GM18951 (cell line): Measurements from ENCODE around the gene NEO1.

ENCODE experiments used
- POLR2A ChIP-seq: IDR thresholded peaks from 4 replicates; pipeline ENCODE4 v1.6.1; 2011; ENCODE audit warnings: mild to moderate bottlenecking; ENCODE audit not compliant: insufficient read length, insufficient read depth; ENCODE audit errors: extremely low read depth
- in situ Hi-C: fragments of 300-500 bp; cut with MboI; formaldehyde crosslinking; loops from one replicate; pipeline ENCODE4 v1.12.0; 2022; ENCODE audit warnings: low sequenced_read_pairs, mixed read lengths, inconsistent platforms; ENCODE audit not compliant: unreplicated experiment

NEO1 gene

DNA sequence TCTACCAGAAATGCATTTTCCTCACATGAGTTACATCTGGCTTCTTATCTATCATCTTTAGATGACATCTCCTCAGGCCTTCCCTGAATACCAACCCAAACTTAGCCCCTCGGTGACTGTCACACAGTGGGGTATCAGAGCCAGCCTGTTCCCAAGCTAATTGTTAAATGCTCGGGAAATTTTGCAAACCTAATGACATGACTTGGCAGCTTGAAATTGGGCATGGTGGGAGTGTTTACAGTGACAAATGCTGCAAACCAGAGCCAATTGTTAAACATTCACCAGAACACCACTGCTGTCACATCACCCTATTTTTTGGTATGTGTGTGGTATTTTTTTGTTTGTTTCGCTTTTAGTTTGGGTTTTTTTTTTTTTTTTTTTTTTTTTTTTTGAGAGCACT lies 185.6 kb downstream of the NEO1 start:
- in situ Hi-C loops: no loop called here
- TF ChIP-seq POLR2A: no peak

DNA sequence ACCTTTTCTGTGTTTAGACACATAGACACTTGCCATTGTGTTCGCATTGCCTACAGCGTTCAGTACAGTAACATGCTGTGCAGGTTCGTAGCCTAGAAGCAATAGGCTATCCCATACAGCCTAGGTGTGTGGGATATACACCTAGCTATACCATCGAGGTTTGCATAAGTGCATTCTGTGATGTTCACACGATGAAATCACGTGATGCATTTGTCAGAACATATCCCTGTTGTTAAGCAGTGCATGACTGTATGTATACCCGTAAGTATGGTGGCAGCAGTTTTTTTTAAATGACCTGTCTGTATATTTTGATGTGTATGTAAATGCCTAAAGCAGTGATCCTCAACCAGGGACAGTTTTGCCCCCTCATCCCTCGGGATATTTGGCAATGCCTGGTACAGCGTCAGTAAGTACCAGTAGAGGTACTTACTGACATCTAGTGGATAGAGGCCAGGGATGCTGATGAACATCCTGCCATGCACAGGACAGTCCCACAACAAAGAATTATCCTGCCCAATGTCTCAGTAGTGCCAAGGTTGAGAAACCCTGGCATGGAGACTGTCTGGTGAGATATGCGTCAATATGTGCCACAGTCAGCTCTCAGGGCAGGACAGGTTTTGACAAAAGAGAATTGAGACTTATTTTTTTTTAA lies 187.4 kb downstream of the NEO1 start:
- no peak for TF ChIP-seq POLR2A
- in situ Hi-C loops: no loop called here

DNA sequence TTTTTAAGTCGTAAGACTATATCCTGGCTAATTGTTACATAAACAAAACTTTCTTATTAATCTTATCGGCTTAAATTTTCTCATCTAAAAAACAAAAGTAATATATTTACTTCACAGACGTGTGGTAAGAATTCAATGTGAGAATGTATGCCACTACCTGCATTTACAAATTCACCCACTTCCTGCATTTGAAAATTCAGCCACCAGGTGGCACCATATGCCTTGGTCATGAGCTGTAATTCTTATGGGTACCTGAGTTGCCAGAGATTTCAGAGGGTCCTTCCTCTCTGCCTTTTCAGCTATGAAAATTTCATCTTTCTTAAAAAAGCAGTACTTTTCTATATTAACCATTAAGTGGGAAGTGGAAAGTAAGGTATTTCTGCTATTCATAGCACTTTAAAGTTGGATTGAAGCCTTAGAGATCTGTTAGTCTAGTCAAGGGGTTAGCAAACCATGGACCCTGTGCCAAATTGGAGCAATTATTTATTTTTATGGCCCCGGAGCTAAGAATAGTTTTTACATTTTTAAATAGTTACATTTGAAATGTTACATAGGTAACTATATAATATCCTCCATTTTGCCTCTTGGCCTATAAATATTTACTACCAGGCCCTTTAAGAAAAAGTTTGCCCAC lies 188.7 kb downstream of the NEO1 start:
- TF ChIP-seq POLR2A: no peak
- in situ Hi-C loops: no loop called here

DNA sequence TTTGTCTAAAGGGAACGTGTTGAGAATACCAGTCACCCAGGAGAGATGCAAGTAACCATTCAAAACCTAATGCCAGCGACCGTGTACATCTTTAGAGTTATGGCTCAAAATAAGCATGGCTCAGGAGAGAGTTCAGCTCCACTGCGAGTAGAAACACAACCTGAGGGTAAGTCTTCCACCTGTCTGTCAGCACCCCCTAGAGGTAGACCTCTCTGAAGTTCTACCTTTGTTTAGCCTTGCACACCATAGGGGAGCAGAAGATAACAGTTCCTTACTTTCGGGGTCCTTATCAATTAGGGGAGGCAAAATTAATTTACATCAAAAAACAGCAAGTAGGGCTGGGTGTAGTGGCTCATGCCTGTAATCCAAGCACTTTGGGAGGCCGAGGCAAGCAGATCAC lies 192.1 kb downstream of the NEO1 start:
- in situ Hi-C loops: no loop called here

DNA sequence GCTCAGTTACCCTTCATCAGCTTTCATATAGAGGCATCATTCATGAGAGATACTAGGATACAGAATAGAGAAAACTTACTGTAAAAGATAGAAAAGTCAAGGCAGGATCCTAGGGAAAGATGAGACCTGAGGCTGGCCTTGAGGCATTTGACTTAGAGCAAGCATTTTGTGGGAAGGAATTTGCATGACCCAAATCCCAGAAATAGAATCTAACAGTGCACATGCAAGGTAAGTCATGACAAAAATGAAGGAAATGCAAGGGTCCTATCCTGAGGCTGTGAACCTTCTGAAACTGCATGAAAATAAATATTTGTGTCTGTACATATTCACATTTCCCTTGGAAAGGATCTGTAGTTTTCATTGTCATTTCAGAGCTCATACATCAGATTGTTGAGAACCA lies 194.2 kb downstream of the NEO1 start:
- in situ Hi-C loops: no loop called here
- TF ChIP-seq POLR2A: no peak

More for the DNA sequence above, 192.1 kb downstream of the NEO1 start:
- TF ChIP-seq POLR2A: no peak

DNA sequence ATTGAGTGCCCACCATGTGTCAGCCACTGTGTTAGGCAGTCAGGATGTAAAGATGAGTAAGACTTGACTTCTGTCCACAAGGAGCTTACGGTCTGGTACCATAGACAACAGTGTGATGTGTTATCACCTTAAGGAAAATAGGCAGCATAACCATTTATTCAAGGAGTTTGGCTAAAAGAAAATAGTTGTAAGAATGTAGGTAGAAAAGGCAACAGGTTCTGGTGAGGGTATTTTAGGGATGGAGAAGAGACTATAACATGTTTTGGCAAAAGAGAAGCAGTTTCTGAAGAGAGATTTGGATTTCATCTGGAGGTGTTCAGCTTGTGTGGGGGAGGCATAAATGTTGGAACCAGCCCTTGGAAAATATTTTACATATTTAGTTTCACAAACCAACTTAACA lies 194.6 kb downstream of the NEO1 start:
- in situ Hi-C loops: no loop called here
- TF ChIP-seq POLR2A: no peak

DNA sequence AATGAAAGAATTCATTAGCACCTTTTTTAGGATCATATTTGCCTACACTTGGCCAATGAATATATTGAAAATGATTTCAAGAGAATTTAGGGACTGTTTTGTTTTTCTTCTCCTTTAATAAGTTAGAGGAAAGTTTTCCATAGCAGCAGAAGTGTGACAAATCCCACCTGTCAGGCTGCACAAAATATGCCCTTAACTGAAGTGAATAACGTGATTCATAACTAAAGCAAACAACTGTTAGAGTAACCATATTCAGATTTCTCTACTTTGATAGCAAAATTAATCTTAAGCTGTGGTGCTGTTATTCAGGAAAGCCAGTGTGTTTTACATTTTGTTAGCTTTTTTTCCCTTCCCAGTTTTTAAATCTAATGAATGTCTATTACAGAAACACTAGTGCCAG lies 195.1 kb downstream of the NEO1 start:
- in situ Hi-C loops: no loop called here
- TF ChIP-seq POLR2A: no peak

DNA sequence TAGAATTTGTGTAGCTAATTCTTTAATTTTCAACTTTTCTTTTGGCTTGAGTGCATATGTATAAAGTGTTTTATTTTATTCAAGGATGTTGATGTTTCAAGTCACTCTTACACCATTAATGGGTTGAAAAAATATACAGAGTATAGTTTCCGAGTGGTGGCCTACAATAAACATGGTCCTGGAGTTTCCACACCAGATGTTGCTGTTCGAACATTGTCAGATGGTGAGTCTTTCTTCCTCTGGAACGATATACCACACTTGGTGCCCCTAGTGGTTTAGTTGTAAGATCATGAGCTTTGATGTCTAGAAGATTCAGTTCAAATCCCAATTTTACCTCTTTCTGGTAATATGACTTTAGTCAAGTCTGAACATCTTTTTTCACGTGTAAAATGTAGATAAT lies 197.2 kb downstream of the NEO1 start:
- in situ Hi-C loops: no loop called here
- no peak for TF ChIP-seq POLR2A

DNA sequence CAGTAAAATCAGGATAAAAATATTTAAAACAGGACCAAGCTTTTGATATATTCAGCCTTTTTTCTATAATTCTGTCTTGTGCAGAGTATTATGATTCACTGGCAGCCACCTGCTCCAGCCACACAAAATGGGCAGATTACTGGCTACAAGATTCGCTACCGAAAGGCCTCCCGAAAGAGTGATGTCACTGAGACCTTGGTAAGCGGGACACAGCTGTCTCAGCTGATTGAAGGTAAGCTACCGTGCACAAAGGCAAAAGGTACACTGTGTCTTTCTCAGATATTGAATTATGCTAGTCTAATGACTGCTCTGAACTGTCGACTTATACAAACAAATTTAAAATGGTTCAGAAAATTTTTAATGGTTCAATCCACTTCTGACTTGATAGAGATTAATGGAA lies 202.3 kb downstream of the NEO1 start:
- in situ Hi-C loops: no loop called here

DNA sequence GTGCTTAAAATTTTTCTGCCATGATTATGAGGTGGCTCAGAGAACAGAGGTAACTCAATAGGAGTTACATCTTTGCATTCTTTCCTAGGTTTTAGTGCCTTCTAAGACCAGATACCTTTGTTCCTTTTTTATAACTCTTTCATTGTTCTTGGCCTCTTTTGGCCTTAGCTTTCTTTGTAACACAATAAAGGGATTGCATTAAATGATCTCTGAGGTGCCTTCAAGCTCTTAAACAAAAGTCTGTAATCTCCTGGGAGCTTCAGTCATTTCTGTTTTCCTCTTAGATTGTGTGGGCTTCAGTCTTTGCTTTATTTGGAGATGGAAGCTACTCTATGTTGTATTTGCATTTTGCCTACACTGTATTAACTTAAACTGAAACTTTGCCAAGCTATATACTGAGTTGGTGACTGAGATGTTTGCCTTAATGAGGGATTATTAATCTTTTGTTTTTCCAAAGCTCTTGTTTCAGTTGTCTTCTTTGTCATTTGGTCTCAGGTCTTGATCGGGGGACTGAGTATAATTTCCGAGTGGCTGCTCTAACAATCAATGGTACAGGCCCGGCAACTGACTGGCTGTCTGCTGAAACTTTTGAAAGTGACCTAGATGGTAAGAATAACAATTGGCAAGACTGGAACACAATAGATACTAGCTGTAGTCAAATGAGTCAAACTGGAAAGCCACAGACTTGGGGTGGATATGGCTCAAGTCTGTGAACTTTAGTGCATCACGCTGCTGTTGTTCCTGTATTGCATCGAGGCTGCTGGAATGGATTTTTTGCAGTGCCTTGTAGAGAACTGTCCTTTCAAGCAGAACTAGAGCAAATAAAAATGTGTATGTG lies 206.2 kb downstream of the NEO1 start:
- in situ Hi-C loops: no loop called here
- no peak for TF ChIP-seq POLR2A

More for the DNA sequence above, 202.3 kb downstream of the NEO1 start:
- TF ChIP-seq POLR2A: no peak

DNA sequence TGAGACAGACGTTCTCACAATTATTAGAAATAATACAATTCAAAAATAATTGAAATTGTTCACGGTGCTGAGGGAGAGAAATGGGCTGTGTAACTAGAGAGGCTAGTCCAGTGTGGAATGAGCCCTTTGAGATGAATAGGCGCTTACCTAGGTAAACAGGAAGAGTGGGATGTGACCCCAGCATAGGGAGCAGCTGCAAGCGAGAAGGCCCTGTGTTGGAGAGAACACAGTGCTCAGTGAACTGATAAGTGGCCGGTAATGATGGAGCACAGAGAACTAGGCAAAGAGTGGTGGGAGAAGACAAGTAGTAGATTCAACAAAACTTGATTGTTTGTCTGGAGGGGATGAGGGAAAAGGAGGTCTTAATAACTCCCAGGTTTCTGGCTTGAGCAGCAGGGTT lies 212.6 kb downstream of the NEO1 start:
- TF ChIP-seq POLR2A: no peak
- in situ Hi-C loops: no loop called here

DNA sequence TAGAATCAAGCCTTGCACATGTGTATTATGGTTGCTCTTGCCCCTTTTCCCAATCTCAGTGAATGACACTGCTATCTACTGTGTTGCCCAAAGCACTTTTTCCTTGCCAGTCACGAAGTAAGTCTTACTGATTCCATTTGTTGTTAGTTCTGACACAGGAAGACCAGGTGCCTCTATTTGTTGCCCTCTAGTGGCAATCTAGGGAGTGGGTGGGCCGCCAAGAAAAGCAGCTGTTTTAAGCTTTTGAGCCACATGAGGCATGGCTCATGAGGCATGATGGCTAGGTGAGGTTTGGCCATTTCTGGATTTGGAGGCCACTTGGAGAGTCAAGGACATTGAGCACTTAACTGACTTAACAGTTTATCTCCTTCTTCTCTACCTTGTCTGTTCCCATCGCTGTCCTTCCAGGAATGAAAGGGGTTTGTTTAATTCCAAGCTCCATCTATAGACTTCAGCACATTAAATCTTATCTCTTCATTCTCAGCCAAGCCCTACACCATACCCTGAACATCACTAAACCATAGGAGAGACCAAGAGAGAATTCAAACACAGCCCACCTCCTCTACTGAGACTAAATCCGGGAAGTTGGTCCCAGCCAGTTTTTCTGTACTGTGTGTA lies 213.4 kb downstream of the NEO1 start:
- no peak for TF ChIP-seq POLR2A
- in situ Hi-C loops: no loop called here

DNA sequence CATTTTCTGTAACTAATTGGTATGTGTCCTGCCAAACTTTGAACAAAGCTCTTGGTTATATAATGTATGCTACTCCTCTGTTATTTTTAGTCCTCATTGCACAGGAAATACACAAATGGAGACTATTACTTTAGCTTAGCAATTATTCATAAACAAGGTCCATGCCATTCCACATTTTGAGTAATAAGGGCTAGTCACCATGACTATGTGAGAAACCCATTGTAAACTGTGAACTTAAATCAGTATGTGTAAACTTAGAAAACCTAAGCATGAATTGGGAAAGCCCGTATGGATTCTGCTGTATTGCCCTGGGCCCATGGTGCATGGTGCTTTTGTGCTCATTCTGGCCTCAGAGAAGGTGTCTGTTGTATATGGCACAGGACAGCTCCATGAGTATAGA lies 216.2 kb downstream of the NEO1 start:
- in situ Hi-C loops: no loop called here
- no peak for TF ChIP-seq POLR2A

DNA sequence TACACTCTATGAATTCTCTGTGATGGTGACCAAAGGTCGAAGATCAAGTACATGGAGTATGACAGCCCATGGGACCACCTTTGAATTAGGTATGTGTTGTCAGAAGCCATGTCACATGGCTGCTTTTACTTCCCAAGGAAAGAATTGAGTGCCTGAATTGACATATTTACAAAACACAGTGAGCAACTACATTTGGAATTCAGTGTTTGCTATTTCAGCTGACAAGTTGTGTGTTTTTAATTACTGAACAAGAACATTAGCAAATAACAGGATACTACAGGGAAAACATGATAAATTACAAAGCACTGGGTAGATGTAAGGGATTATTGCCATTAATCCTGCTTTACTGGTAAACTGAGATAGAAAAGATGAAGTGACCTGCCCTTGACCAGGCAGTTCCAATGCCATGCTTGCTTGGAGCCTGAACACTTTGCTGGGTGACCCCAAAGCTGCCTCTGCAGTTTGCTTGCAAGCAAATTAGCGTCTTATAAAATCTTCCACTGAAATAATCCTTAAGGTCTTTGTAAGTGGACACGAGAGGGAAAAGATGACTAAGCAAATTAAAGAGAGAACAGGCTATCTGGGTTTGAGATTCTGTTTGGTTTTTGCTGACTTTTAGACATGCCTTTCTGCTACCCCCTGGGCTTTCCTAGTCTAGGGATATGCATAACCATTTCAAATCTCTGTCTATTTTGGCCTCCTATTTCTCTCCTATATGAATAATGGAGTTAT lies 218.3 kb downstream of the NEO1 start:
- in situ Hi-C loops: no loop called here
- no peak for TF ChIP-seq POLR2A
